HepG2 (cell line): ENCODE results near the gene NAV3. TPM values are rescaled to one million over a fixed set of nuclear protein-coding genes. Genes with fewer than 3 reads are reported as not detected.

Source experiments
- ATAC-seq: fragments of 200-7000 bp; cut with Tn5 transposase; 3 replicates; pipeline ENCODE4 v1.9.1; 2020; ENCODE audit warnings: mild to moderate bottlenecking, moderate library complexity
- BruUV-seq: library from RNA; stranded (reverse); fragments of 400-500 nt; replicated peaks from 2 replicates; lab custom pipeline; 2021; lab: Mats Ljungman, UMichigan
- CTCF ChIA-PET: fragments of 300-600 bp; formaldehyde crosslinking; extraction: SDS; loops from one replicate; lab custom pipeline; 2021; ENCODE audit warnings: low total read pairs, inconsistent platforms, low intra/inter-chr PET ratio; lab: Yijun Ruan, JAX
- POLR2A ChIA-PET: fragments of 350-600 bp; sonication (Branson Sonifier 250); formaldehyde crosslinking; loops from one replicate; lab custom pipeline; 2020; ENCODE audit warnings: antibody characterized with exemption, inconsistent platforms; lab: Yijun Ruan, JAX
- DNase-seq: peaks from one replicate; pipeline ENCODE4 v3.0.0-alpha.2; 2015; ENCODE audit warnings: low spot score
- FAIRE-seq: peaks from 3 replicates; lab custom pipeline; 2011; peaks lifted over from hg19 to GRCh38; lab: Jason Lieb, UNC
- H2AFZ ChIP-seq: one replicate; pipeline ENCODE4 v1.6.1; 2011; ENCODE audit warnings: low read length, inconsistent platforms
- H3K27ac ChIP-seq: fragments of 300-600 bp; 3 replicates; pipeline ENCODE4 v1.8.0; 2011; ENCODE audit warnings: mixed run types, mild to moderate bottlenecking, mixed read lengths, low read length, inconsistent platforms; ENCODE audit not compliant: insufficient read depth; ENCODE audit errors: extremely low read length
- H3K27me3 ChIP-seq, 2 experiments: fragments of 200-600 bp in 1 of 2; 2 replicates in 1 of 2; 3 replicates in 1 of 2; pipeline versions ENCODE4 v1.6.0 to v1.8.0; 2011; ENCODE audit warnings: low read length in 2 of 2, mild to moderate bottlenecking in 2 of 2, moderate library complexity in 2 of 2, inconsistent platforms in 1 of 2; ENCODE audit not compliant: insufficient read depth in 2 of 2, control insufficient read depth in 1 of 2
- H3K36me3 ChIP-seq, 2 experiments: fragments of 200-600 bp in 1 of 2; replicated peaks in 1 of 2; 2 replicates in 1 of 2; 3 replicates in 1 of 2; pipeline versions ENCODE4 v1.5.1 to v1.8.0; 2011; ENCODE audit warnings: low read length in 2 of 2, inconsistent platforms in 1 of 2; ENCODE audit not compliant: insufficient read depth in 2 of 2, control insufficient read depth in 1 of 2
- H3K4me1 ChIP-seq: 2 replicates; pipeline ENCODE4 v1.5.1; 2012; ENCODE audit warnings: low read length, inconsistent platforms; ENCODE audit not compliant: insufficient read depth
- H3K4me2 ChIP-seq: 2 replicates; pipeline ENCODE4 v1.6.0; 2011; ENCODE audit warnings: low read depth, low read length, inconsistent platforms
- H3K4me3 ChIP-seq, 3 experiments: fragments of 200-600 bp in 1 of 3; sonication (generic), shearing (Covaris generic) in 1 of 3; replicated peaks in 1 of 3; 2 replicates each; pipeline ENCODE4 v1.5.1; 2011 to 2016; ENCODE audit warnings: low read length in 3 of 3, inconsistent platforms in 2 of 3, low read depth in 2 of 3, mild to moderate bottlenecking in 2 of 3, control low read depth in 1 of 3, mixed read lengths in 1 of 3; ENCODE audit not compliant: insufficient read depth in 1 of 3
- H3K79me2 ChIP-seq: one replicate; pipeline ENCODE4 v1.6.1; 2011; ENCODE audit warnings: low read length, inconsistent platforms; ENCODE audit not compliant: insufficient read depth
- H3K9ac ChIP-seq: 2 replicates; pipeline ENCODE4 v1.6.0; 2011; ENCODE audit warnings: mild to moderate bottlenecking, low read depth, low read length, inconsistent platforms; ENCODE audit not compliant: insufficient read depth
- H3K9me3 ChIP-seq: 2 replicates; pipeline ENCODE4 v1.5.1; 2012; ENCODE audit warnings: mild to moderate bottlenecking, low read length
- H4K20me1 ChIP-seq: 2 replicates; pipeline ENCODE4 v1.6.0; 2011; ENCODE audit warnings: inconsistent platforms, mild to moderate bottlenecking, low read length, moderate library complexity; ENCODE audit not compliant: insufficient read depth
- EHMT2 ChIP-seq: fragments of 200-600 bp; sonication (generic); IDR thresholded peaks from 2 replicates; pipeline ENCODE4 v1.7.0; 2017; ENCODE audit warnings: antibody characterized with exemption, low read depth, low read length, borderline replicate concordance
- HNRNPL ChIP-seq: fragments of 200-400 bp; formaldehyde crosslinking; IDR thresholded peaks from 2 replicates; pipeline ENCODE4 v1.6.1; 2017; ENCODE audit warnings: mild to moderate bottlenecking, low read depth, low read length
- NFYC ChIP-seq: IDR thresholded peaks from 2 replicates; pipeline ENCODE4 v1.6.1; 2016; ENCODE audit warnings: missing genetic modification reagents, missing compliant biosample characterization
- PAWR ChIP-seq: sonication (generic); formaldehyde crosslinking; IDR thresholded peaks from 2 replicates; pipeline ENCODE4 v1.4.0; 2020; ENCODE audit warnings: missing genetic modification reagents, mild to moderate bottlenecking, borderline replicate concordance
- PHF20 ChIP-seq: sonication (generic); formaldehyde crosslinking; IDR thresholded peaks from 2 replicates; pipeline ENCODE4 v1.5.0; 2020; ENCODE audit warnings: mild to moderate bottlenecking, missing genetic modification reagents
- RARA ChIP-seq: IDR thresholded peaks from 2 replicates; pipeline ENCODE4 v1.6.1; 2016; ENCODE audit warnings: missing genetic modification reagents, missing compliant biosample characterization
- SMYD3 ChIP-seq: sonication (generic); formaldehyde crosslinking; IDR thresholded peaks from 2 replicates; pipeline ENCODE4 v1.8.1; 2023; ENCODE audit warnings: mild to moderate bottlenecking, missing genetic modification reagents
- TAF15 ChIP-seq: fragments of 200-400 bp; formaldehyde crosslinking; IDR thresholded peaks from one replicate; pipeline ENCODE4 v1.6.1; 2018; ENCODE audit warnings: mild to moderate bottlenecking, low read depth, low read length; ENCODE audit not compliant: poor library complexity, severe bottlenecking
- ZFP82 ChIP-seq: sonication (generic); formaldehyde crosslinking; IDR thresholded peaks from 2 replicates; pipeline ENCODE4 v1.5.1; 2020; ENCODE audit warnings: mild to moderate bottlenecking, missing genetic modification reagents, borderline replicate concordance
- ZNF232 ChIP-seq: sonication (generic); formaldehyde crosslinking; IDR thresholded peaks from 2 replicates; pipeline ENCODE4 v1.4.0; 2020; ENCODE audit warnings: missing genetic modification reagents, borderline replicate concordance
- ZNF276 ChIP-seq: sonication (generic); formaldehyde crosslinking; IDR thresholded peaks from 2 replicates; pipeline ENCODE4 v1.4.0; 2020; ENCODE audit warnings: mild to moderate bottlenecking, low read depth, missing genetic modification reagents
- ZNF580 ChIP-seq: IDR thresholded peaks from 2 replicates; pipeline ENCODE4 v1.6.1; 2016; ENCODE audit warnings: low read depth, borderline replicate concordance
- ZNF597 ChIP-seq: sonication (generic); formaldehyde crosslinking; IDR thresholded peaks from 2 replicates; pipeline ENCODE4 v1.5.0; 2020; ENCODE audit warnings: missing genetic modification reagents
- WGBS: methylation state at CpG from one replicate; pipeline ENCODE4 v1.1.6; 2017; ENCODE audit warnings: low lambda C conversion rate; 5-methylcytosine and 5-hydroxymethylcytosine counted together
- in situ Hi-C: cut with HindIII; loops from 2 replicates; pipeline ENCODE4 v1.10.0; 2017; ENCODE audit warnings: low pct_unique_long_range_greater_than_20kb; ENCODE audit not compliant: extremely low pct_ligation_motif_present
- intact Hi-C: fragments of 100-400 bp; cut with micrococcal nuclease; formaldehyde crosslinking; loops from one replicate; pipeline ENCODE4 v1.10.0; 2022; ENCODE audit not compliant: unreplicated experiment
- polyA plus RNA-seq, 8 experiments: library from polyadenylated mRNA; depleted of rRNA in 3 of 8; stranded (reverse) in 7 of 8; unstranded in 1 of 8; fragments of >200 nt; fragmentation: Illumina TruSeq in 4 of 8; extraction: Trizol in 4 of 8; gene quantifications; 2 replicates each; pipeline versions ENCODE4 v1.2.1 to v1.2.3, GENCODE V29; 2011 to 2016; ENCODE audit warnings: low read depth in 4 of 8, missing spikeins in 1 of 8, mixed read lengths in 1 of 8; ENCODE audit not compliant: insufficient read depth in 1 of 8
- total RNA-seq, 5 experiments: library from RNA; depleted of rRNA; stranded (reverse); fragments of >200 nt; fragmentation: Illumina TruSeq; extraction: Trizol; gene quantifications; 2 replicates each; pipeline ENCODE4 v1.2.3, GENCODE V29; 2016; ENCODE audit warnings: low read depth in 1 of 5

The NAV3 gene
- total and polyA plus RNA-seq, 2 of the 13 experiments (the other 11 are each of a cell fraction or from before 2014, with no cell fraction given): 0.01 to 0.18 TPM

- BruUV-seq: no TSS peak
- 63% methylated on average over 2 of the region's 2 CpGs for WGBS
- CTCF ChIA-PET: no interaction called here
- H3K4me3 ChIP-seq: no peak overlapping the region
- H4K20me1 ChIP-seq: no peaks in the 10 kb centered on the region
- ATAC-seq: no peak
- no peaks in the 10 kb centered on the region for H3K4me1 ChIP-seq
- H3K36me3 ChIP-seq: no peaks in the 10 kb centered on the region
- no peak for DNase-seq
- H3K27ac ChIP-seq: no peak overlapping the region
- TF ChIP-seq ZFP82 (no peak), SMYD3 (CRISPR knock-in tag) (no peak), HNRNPL (no peak), ZNF276 (no peak), RARA (CRISPR knock-in tag) (no peak), EHMT2 (no peak), ZNF597 (CRISPR knock-in tag) (no peak), ZNF580 (no peak), ZNF232 (CRISPR knock-in tag) (no peak), TAF15 (no peak), PAWR (CRISPR knock-in tag) (no peak), NFYC (CRISPR knock-in tag) (no peak), PHF20 (no peak)
- H3K4me2 ChIP-seq: no peak overlapping the region
- in situ Hi-C loops (no loop called here), intact Hi-C loops (no loop called here)
- POLR2A ChIA-PET: no interaction called here
- no peaks in the 10 kb centered on the region for H3K79me2 ChIP-seq
- FAIRE-seq: no peak
- H3K27me3 ChIP-seq: no peaks in the 10 kb centered on the region
- no peaks in the 10 kb centered on the region for H3K9me3 ChIP-seq
- H3K9ac ChIP-seq: no peak overlapping the region
- H2AFZ ChIP-seq: no peak overlapping the region
These were observed 297.5 kb downstream of the NAV3 start for GRCh38 chr12:78128211-78128610.
